ENCODE data around the gene PRPF38A.
A peak's percentile ranks its signal among the peaks of the same experiment; 100 is the strongest.

PRPF38A gene

GRCh38 chr1:52393174-52393573 is 11.2 kb upstream of the PRPF38A start:
- POLR2A ChIA-PET (ENCODE audit: low non-redundant PET), result no interaction called here
- H3K27ac ChIP-seq, result no peak overlapping the region
- TF ChIP-seq CTCF (conservative IDR thresholded peaks at IDR 0.05; ENCODE audit: low read depth), result no peak
- DNase-seq (ENCODE audit: low spot score), result no peak
- CTCF ChIA-PET, result interaction anchor here (0.7 kb wide), 1 partner anchor 39 kb away, joined by 4 read pairs; no protein-coding TSS in a partner anchor

- TF ChIP-seq CTCF (conservative IDR thresholded peaks at IDR 0.05; ENCODE audit: low read depth), result no peak
- H3K27ac ChIP-seq, result no peak overlapping the region
- DNase-seq (ENCODE audit: low spot score), result no peak
- POLR2A ChIA-PET (ENCODE audit: low non-redundant PET), result interaction anchor here (0.6 to 0.7 kb wide), 2 partner anchors 33 to 528 kb away, joined by 3 to 4 read pairs; no protein-coding TSS in a partner anchor
- CTCF ChIA-PET, result interaction anchor here (0.5 kb wide), 1 partner anchor 292 kb away, joined by 4 read pairs; no protein-coding TSS in a partner anchor
Measured at GRCh38 chr1:52399629-52400028, 4.8 kb upstream of the PRPF38A start.

GRCh38 chr1:52400131-52400530 is 4.3 kb upstream of the PRPF38A start:
- POLR2A ChIA-PET (ENCODE audit: low non-redundant PET), result interaction anchor here (0.6 to 0.7 kb wide), 2 partner anchors 33 to 528 kb away, joined by 3 to 4 read pairs; no protein-coding TSS in a partner anchor
- CTCF ChIA-PET, result no interaction called here
- DNase-seq (ENCODE audit: low spot score), result no peak
- TF ChIP-seq CTCF (conservative IDR thresholded peaks at IDR 0.05; ENCODE audit: low read depth), result no peak
- no peak overlapping the region for H3K27ac ChIP-seq

- POLR2A ChIA-PET (ENCODE audit: low non-redundant PET), result no interaction called here
- no peak overlapping the region for H3K27ac ChIP-seq
Measured at GRCh38 chr1:52402860-52403240, 1.6 kb upstream of the PRPF38A start.

GRCh38 chr1:52403566-52404115 is 761 bp upstream of the PRPF38A start:
- no peak for TF ChIP-seq CTCF (conservative IDR thresholded peaks at IDR 0.05; ENCODE audit: low read depth)
- peak overlapping the region; percentile 93 for H3K27ac ChIP-seq
- peak; percentile 80 for DNase-seq (ENCODE audit: low spot score)
- CTCF ChIA-PET, result no interaction called here
- POLR2A ChIA-PET (ENCODE audit: low non-redundant PET), result interaction anchor here (0.5 to 1.5 kb wide), 2 partner anchors 9 to 282 kb away, joined by 3 read pairs; no protein-coding TSS in a partner anchor

More at GRCh38 chr1:52402860-52403240, 1.6 kb upstream of the PRPF38A start:
- CTCF ChIA-PET, result no interaction called here
- no peak for TF ChIP-seq CTCF (conservative IDR thresholded peaks at IDR 0.05; ENCODE audit: low read depth)
- no peak for DNase-seq (ENCODE audit: low spot score)

GRCh38 chr1:52404975-52405338 is 555 bp downstream of the PRPF38A start:
- ChIA-PET CTCF (interaction anchor here (0.6 to 1.0 kb wide), 3 partner anchors 34 to 245 kb away, joined by 3 to 4 read pairs (median 4); no protein-coding TSS in a partner anchor), POLR2A (ENCODE audit: low non-redundant PET) (interaction anchor here (0.5 to 0.8 kb wide), 3 partner anchors 35 to 350 kb away, joined by 3 read pairs; partner anchors contain the start of gene TXNDC12)
- DNase-seq (ENCODE audit: low spot score), result no peak
- H3K27ac ChIP-seq, result peak overlapping the region; percentile 93
- no peak for TF ChIP-seq CTCF (conservative IDR thresholded peaks at IDR 0.05; ENCODE audit: low read depth)
